Panc1 (cell line): ENCODE results near the gene CSH1.
"Not testable (repeated sequence)": the region's sequence is repeated elsewhere in the genome, so short reads cannot be mapped to it uniquely, and the experiment has no call there.

ENCODE experiments used
- POLR2AphosphoS5 ChIP-seq: IDR thresholded peaks from 2 replicates; pipeline ENCODE4 v1.6.1; 2012; ENCODE audit warnings: mild to moderate bottlenecking, low read depth, low read length, moderate library complexity
- TF ChIP-seq, protein P1 (sequence below): fragments of 450-650 bp; IDR thresholded peaks from 2 replicates; pipeline ENCODE4 v1.5.1; 2017; ENCODE audit warnings: mild to moderate bottlenecking

DNA sequence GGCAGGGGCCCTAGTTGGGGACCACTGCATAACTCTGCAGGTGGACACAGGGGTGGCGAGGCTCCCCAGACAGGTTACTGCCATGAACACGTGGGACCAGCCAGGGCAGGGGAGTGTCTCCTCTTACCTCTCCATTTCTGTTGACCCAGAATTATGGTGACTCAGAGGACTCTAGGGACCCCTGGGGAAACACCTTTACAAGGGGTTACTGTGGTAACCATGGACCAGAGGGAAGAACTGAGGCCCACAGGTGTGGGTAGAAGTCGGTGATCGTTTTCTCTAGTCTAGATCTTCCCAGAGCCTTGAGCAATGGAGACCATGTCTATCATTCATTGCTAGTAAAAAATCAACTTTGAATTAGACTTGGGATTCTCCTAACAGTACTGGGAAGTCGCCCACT, 24.4 kb upstream of the CSH1 start:
- TF ChIP-seq, protein P1, sequence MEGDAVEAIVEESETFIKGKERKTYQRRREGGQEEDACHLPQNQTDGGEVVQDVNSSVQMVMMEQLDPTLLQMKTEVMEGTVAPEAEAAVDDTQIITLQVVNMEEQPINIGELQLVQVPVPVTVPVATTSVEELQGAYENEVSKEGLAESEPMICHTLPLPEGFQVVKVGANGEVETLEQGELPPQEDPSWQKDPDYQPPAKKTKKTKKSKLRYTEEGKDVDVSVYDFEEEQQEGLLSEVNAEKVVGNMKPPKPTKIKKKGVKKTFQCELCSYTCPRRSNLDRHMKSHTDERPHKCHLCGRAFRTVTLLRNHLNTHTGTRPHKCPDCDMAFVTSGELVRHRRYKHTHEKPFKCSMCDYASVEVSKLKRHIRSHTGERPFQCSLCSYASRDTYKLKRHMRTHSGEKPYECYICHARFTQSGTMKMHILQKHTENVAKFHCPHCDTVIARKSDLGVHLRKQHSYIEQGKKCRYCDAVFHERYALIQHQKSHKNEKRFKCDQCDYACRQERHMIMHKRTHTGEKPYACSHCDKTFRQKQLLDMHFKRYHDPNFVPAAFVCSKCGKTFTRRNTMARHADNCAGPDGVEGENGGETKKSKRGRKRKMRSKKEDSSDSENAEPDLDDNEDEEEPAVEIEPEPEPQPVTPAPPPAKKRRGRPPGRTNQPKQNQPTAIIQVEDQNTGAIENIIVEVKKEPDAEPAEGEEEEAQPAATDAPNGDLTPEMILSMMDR: not testable (repeated sequence)
- TF ChIP-seq POLR2AphosphoS5: not testable (repeated sequence)
